Esophagus (tissue), 2 donors: Measurements from ENCODE around the gene EXT2. TPM values are rescaled to one million over a fixed set of nuclear protein-coding genes. Genes with fewer than 3 reads are reported as not detected.

Source experiments
- H3K27ac ChIP-seq, 2 donors: one replicate each; pipeline ENCODE4 v1.5.1; 2013; ENCODE audit warnings: low read depth in 2 of 2, mild to moderate bottlenecking in 2 of 2, inconsistent platforms in 1 of 2, low read length in 1 of 2, moderate library complexity in 1 of 2
- H3K27me3 ChIP-seq, 2 donors: one replicate each; pipeline ENCODE4 v1.6.1; 2013; ENCODE audit warnings: low read length in 2 of 2, control low read depth in 1 of 2, mild to moderate bottlenecking in 1 of 2; ENCODE audit not compliant: insufficient read depth in 2 of 2, control insufficient read depth in 1 of 2
- H3K36me3 ChIP-seq, 2 donors: one replicate each; pipeline ENCODE4 v1.6.1; 2013; ENCODE audit warnings: low read length in 1 of 2; ENCODE audit not compliant: control insufficient read depth in 2 of 2, insufficient read depth in 2 of 2
- H3K4me1 ChIP-seq, 2 donors: one replicate each; pipeline ENCODE4 v1.6.1; 2013; ENCODE audit warnings: low read length in 1 of 2; ENCODE audit not compliant: control insufficient read depth in 2 of 2, insufficient read depth in 2 of 2
- H3K4me3 ChIP-seq, 2 donors: one replicate each; pipeline ENCODE4 v1.5.1; 2013; ENCODE audit warnings: low read length in 2 of 2, mild to moderate bottlenecking in 2 of 2, low read depth in 1 of 2, moderate library complexity in 1 of 2
- H3K9me3 ChIP-seq, 2 donors: one replicate each; pipeline ENCODE4 v1.6.1; 2013; ENCODE audit warnings: mild to moderate bottlenecking in 2 of 2, low read depth in 1 of 2, low read length in 1 of 2, moderate library complexity in 1 of 2; ENCODE audit not compliant: control insufficient read depth in 2 of 2, insufficient read depth in 1 of 2
- WGBS, 2 donors: extraction: QIAGEN DNeasy Blood & Tissue Kit; methylation state at CpG; one replicate each; pipeline ENCODE4 v1.1.7; 2013; 5-methylcytosine and 5-hydroxymethylcytosine counted together
- polyA plus RNA-seq, 2 donors: library from polyadenylated mRNA; stranded (reverse); fragments of 200-250 nt; gene quantifications; one replicate each; pipeline ENCODE4 v1.2.3, GENCODE V29; 2013
- donor health status: healthy with polysubstance abuse.
- donor health status: Bipolar disorder and iron deficiency.

Gene EXT2
- polyA plus RNA-seq, 2 donors: 13.5 to 16.4 TPM

GRCh38 chr11:44082645-44083044 lies 12.8 kb upstream of the EXT2 start:
- peaks cover 0 to 4% of the 10 kb centered on the region in 2 donors for H3K9me3 ChIP-seq
- no peak overlapping the region for H3K27ac ChIP-seq
- WGBS, 2 donors: 94% methylated on average over 4 of the region's 4 CpGs
- peaks cover 0 to 16% of the 10 kb centered on the region in 2 donors for H3K36me3 ChIP-seq
- no peaks in the 10 kb centered on the region for H3K4me1 ChIP-seq
- no peak overlapping the region for H3K4me3 ChIP-seq
- no peaks in the 10 kb centered on the region for H3K27me3 ChIP-seq

GRCh38 chr11:44083433-44083832 lies 12.0 kb upstream of the EXT2 start:
- WGBS, 2 donors: 93 to 94% methylated on average over 10 of the region's 10 CpGs
- H3K9me3 ChIP-seq: peaks cover 0 to 4% of the 10 kb centered on the region in 2 donors
- no peaks in the 10 kb centered on the region for H3K27me3 ChIP-seq
- no peaks in the 10 kb centered on the region for H3K4me1 ChIP-seq
- no peak overlapping the region for H3K27ac ChIP-seq
- H3K36me3 ChIP-seq: peaks cover 0 to 16% of the 10 kb centered on the region in 2 donors
- no peak overlapping the region for H3K4me3 ChIP-seq

- H3K9me3 ChIP-seq: peaks cover 0 to 4% of the 10 kb centered on the region in 2 donors
- H3K36me3 ChIP-seq: peaks cover 0 to 16% of the 10 kb centered on the region in 2 donors
- no peak overlapping the region for H3K4me3 ChIP-seq
- H3K27me3 ChIP-seq: no peaks in the 10 kb centered on the region
- no peak overlapping the region for H3K27ac ChIP-seq
- no peaks in the 10 kb centered on the region for H3K4me1 ChIP-seq
- 76% methylated on average over 5 of the region's 5 CpGs for WGBS, 2 donors
Measured at GRCh38 chr11:44083906-44084305, 11.6 kb upstream of the EXT2 start.

GRCh38 chr11:44085330-44085729 lies 10.1 kb upstream of the EXT2 start:
- Histone ChIP-seq H3K9me3 (peaks cover 0 to 4% of the 10 kb centered on the region in 2 donors), H3K4me3 (no peak overlapping the region), H3K27ac (no peak overlapping the region), H3K27me3 (no peaks in the 10 kb centered on the region), H3K36me3 (peaks cover 0 to 16% of the 10 kb centered on the region in 2 donors), H3K4me1 (no peaks in the 10 kb centered on the region)
- 96 to 100% methylated on average over 1 of the region's 1 CpG for WGBS, 2 donors

- no peaks in the 10 kb centered on the region for H3K27me3 ChIP-seq
- 90 to 93% methylated on average over 4 of the region's 4 CpGs for WGBS, 2 donors
- no peak overlapping the region for H3K4me3 ChIP-seq
- no peak overlapping the region for H3K27ac ChIP-seq
- H3K4me1 ChIP-seq: no peaks in the 10 kb centered on the region
- peaks cover 0 to 4% of the 10 kb centered on the region in 2 donors for H3K9me3 ChIP-seq
- H3K36me3 ChIP-seq: peaks cover 0 to 4% of the 10 kb centered on the region in 2 donors
Measured at GRCh38 chr11:44088377-44088776, 7.1 kb upstream of the EXT2 start.

- peaks cover 0 to 4% of the 10 kb centered on the region in 2 donors for H3K9me3 ChIP-seq
- 92% methylated on average over 4 of the region's 4 CpGs for WGBS, 2 donors
- no peaks in the 10 kb centered on the region for H3K4me1 ChIP-seq
- no peaks in the 10 kb centered on the region for H3K36me3 ChIP-seq
- no peak overlapping the region for H3K4me3 ChIP-seq
- no peak overlapping the region for H3K27ac ChIP-seq
- H3K27me3 ChIP-seq: no peaks in the 10 kb centered on the region
Measured at GRCh38 chr11:44088871-44089270, 6.6 kb upstream of the EXT2 start.

- WGBS, 2 donors: 86 to 87% methylated on average over 1 of the region's 1 CpG
- Histone ChIP-seq H3K27me3 (no peaks in the 10 kb centered on the region), H3K9me3 (no peaks in the 10 kb centered on the region), H3K27ac (no peak overlapping the region), H3K4me1 (no peaks in the 10 kb centered on the region), H3K36me3 (no peaks in the 10 kb centered on the region), H3K4me3 (no peak overlapping the region)
Measured at GRCh38 chr11:44090539-44090938, 4.9 kb upstream of the EXT2 start.

GRCh38 chr11:44094260-44094868 lies 1.1 kb upstream of the EXT2 start:
- no peak overlapping the region for H3K27ac ChIP-seq
- H3K27me3 ChIP-seq: no peaks in the 10 kb centered on the region
- no peaks in the 10 kb centered on the region for H3K9me3 ChIP-seq
- H3K4me1 ChIP-seq: peaks cover 0 to 6% of the 10 kb centered on the region in 2 donors
- no peaks in the 10 kb centered on the region for H3K36me3 ChIP-seq
- no peak overlapping the region for H3K4me3 ChIP-seq
- 25 to 29% methylated on average over 11 of the region's 11 CpGs for WGBS, 2 donors

GRCh38 chr11:44096360-44097185 lies 1.1 kb downstream of the EXT2 start:
- Histone ChIP-seq H3K4me3 (peak overlapping the region; percentile 90 to 92), H3K27ac (no peak overlapping the region), H3K27me3 (no peaks in the 10 kb centered on the region), H3K4me1 (peaks cover 0 to 6% of the 10 kb centered on the region in 2 donors), H3K36me3 (no peaks in the 10 kb centered on the region), H3K9me3 (no peaks in the 10 kb centered on the region)
- 11 to 14% methylated on average over 18 of the region's 18 CpGs for WGBS, 2 donors
